Keratinocyte (primary cell): ENCODE results near the gene STPG2. TPM values are rescaled to one million over a fixed set of nuclear protein-coding genes. Genes with fewer than 3 reads are reported as not detected.

Source experiments
- DNase-seq: peaks from one replicate; pipeline ENCODE4 v3.0.0-alpha.2; 2011; ENCODE audit warnings: low read depth, missing footprints, low spot score
- FAIRE-seq: peaks from 2 replicates; lab custom pipeline; 2011; peaks lifted over from hg19 to GRCh38; lab: Jason Lieb, UNC
- H2AFZ ChIP-seq: 2 replicates; pipeline ENCODE4 v1.6.0; 2012; ENCODE audit warnings: low read length, control low read depth, inconsistent platforms; ENCODE audit not compliant: control insufficient read depth
- H3K27ac ChIP-seq: 2 replicates; pipeline ENCODE4 v1.5.1; 2011; ENCODE audit warnings: low read length; ENCODE audit not compliant: control insufficient read depth, insufficient read depth
- H3K27me3 ChIP-seq: 3 replicates; pipeline ENCODE4 v1.6.0; 2011; ENCODE audit warnings: low read length; ENCODE audit not compliant: control insufficient read depth, insufficient read depth; ENCODE audit errors: extremely low read depth
- H3K36me3 ChIP-seq, 2 experiments: 2 replicates in 1 of 2; 3 replicates in 1 of 2; pipeline ENCODE4 v1.5.1; 2011; ENCODE audit warnings: low read length in 2 of 2, mild to moderate bottlenecking in 1 of 2; ENCODE audit not compliant: control insufficient read depth in 2 of 2, insufficient read depth in 2 of 2; ENCODE audit errors: extremely low read depth in 1 of 2
- H3K4me1 ChIP-seq: 3 replicates; pipeline ENCODE4 v1.5.1; 2011; ENCODE audit warnings: low read length; ENCODE audit not compliant: control insufficient read depth, insufficient read depth; ENCODE audit errors: extremely low read depth
- H3K4me2 ChIP-seq: 3 replicates; pipeline ENCODE4 v1.6.0; 2011; ENCODE audit warnings: low read depth, low read length; ENCODE audit not compliant: control insufficient read depth, insufficient read depth; ENCODE audit errors: extremely low read depth
- H3K4me3 ChIP-seq, 3 experiments: fragments of 200-600 bp in 1 of 3; sonication (generic) in 1 of 3; 2 replicates in 2 of 3; 3 replicates in 1 of 3; pipeline ENCODE4 v1.5.1; 2011 to 2016; ENCODE audit warnings: low read length in 3 of 3, mild to moderate bottlenecking in 3 of 3, control low read depth in 2 of 3, inconsistent platforms in 1 of 3, low read depth in 1 of 3, mixed read lengths in 1 of 3, mixed run types in 1 of 3, moderate library complexity in 1 of 3; ENCODE audit not compliant: control insufficient read depth in 2 of 3, insufficient read depth in 2 of 3; ENCODE audit errors: extremely low read depth in 1 of 3
- H3K79me2 ChIP-seq: 2 replicates; pipeline ENCODE4 v1.6.0; 2012; ENCODE audit warnings: low read length; ENCODE audit not compliant: control insufficient read depth, insufficient read depth
- H3K9ac ChIP-seq: 3 replicates; pipeline ENCODE4 v1.6.0; 2011; ENCODE audit warnings: low read length; ENCODE audit not compliant: control insufficient read depth, insufficient read depth; ENCODE audit errors: extremely low read depth
- H3K9me1 ChIP-seq: 3 replicates; pipeline ENCODE4 v1.6.0; 2011; ENCODE audit warnings: low read length; ENCODE audit not compliant: control insufficient read depth, insufficient read depth; ENCODE audit errors: extremely low read depth
- H3K9me3 ChIP-seq: 2 replicates; pipeline ENCODE4 v1.5.1; 2012; ENCODE audit warnings: low read depth, low read length; ENCODE audit not compliant: control insufficient read depth
- H4K20me1 ChIP-seq: 3 replicates; pipeline ENCODE4 v1.6.0; 2011; ENCODE audit warnings: low read length; ENCODE audit not compliant: control insufficient read depth, insufficient read depth; ENCODE audit errors: extremely low read depth
- CTCF ChIP-seq, 3 experiments: IDR thresholded peaks in 1 of 3; conservative IDR thresholded peaks in 1 of 3; optimal IDR thresholded peaks in 1 of 3; 2 replicates in 2 of 3; 3 replicates in 1 of 3; pipeline versions ENCODE3 to v1.5.1; 2011; ENCODE audit warnings: low read length in 3 of 3, mild to moderate bottlenecking in 3 of 3, moderate library complexity in 2 of 3, control low read depth in 1 of 3, inconsistent platforms in 1 of 3; ENCODE audit not compliant: insufficient read depth in 2 of 3; ENCODE audit errors: extremely low read depth in 1 of 3
- EZH2 ChIP-seq: IDR thresholded peaks from one replicate; pipeline ENCODE4 v1.6.1; 2012; ENCODE audit warnings: inconsistent platforms, mild to moderate bottlenecking, low read length, moderate library complexity
- dilution Hi-C: fragments of 300-500 bp; cut with MboI; formaldehyde crosslinking; loops from one replicate; pipeline ENCODE4 v1.7.0; 2020; ENCODE audit warnings: low sequenced_read_pairs; ENCODE audit not compliant: extremely low pct_ligation_motif_present
- polyA plus RNA-seq, 5 experiments: library from polyadenylated mRNA; depleted of rRNA in 3 of 5; stranded (reverse) in 3 of 5; stranded (forward) in 1 of 5; unstranded in 1 of 5; fragments of >200 nt; gene quantifications; 1 replicate in 1 of 5; 2 replicates in 3 of 5; 3 replicates in 1 of 5; pipeline versions ENCODE4 v1.2.1 to v1.2.3, GENCODE V29; 2011 to 2012; ENCODE audit warnings: missing spikeins in 2 of 5, low read depth in 1 of 5, low replicate concordance in 1 of 5

The STPG2 gene
- polyA plus RNA-seq, 1 donor (not counting 4 experiments of a cell fraction or from before 2014, with no cell fraction given) = 0.07 TPM

GRCh38 chr4:98098764-98099163 is 44.5 kb downstream of the STPG2 start:
- no peak for FAIRE-seq
- dilution Hi-C loops = no loop called here
- H3K9me3 ChIP-seq = no peaks in the 10 kb centered on the region
- H3K27ac ChIP-seq = no peak overlapping the region
- peaks cover 10% of the 10 kb centered on the region for H3K4me1 ChIP-seq
- H3K4me3 ChIP-seq = no peak overlapping the region
- no peak overlapping the region for H3K4me2 ChIP-seq
- H3K9me1 ChIP-seq = no peaks in the 10 kb centered on the region
- no peaks in the 10 kb centered on the region for H3K36me3 ChIP-seq
- H3K27me3 ChIP-seq = no peaks in the 10 kb centered on the region
- no peak overlapping the region for H3K9ac ChIP-seq
- H3K79me2 ChIP-seq = no peaks in the 10 kb centered on the region
- no peak overlapping the region for H2AFZ ChIP-seq
- no peak for TF ChIP-seq EZH2
- TF ChIP-seq CTCF (optimal IDR thresholded peaks at IDR 0.05 in 1 of 3, IDR thresholded peaks at IDR 0.05 in 1 of 3, conservative IDR thresholded peaks at IDR 0.05 in 1 of 3; ENCODE audit: extremely low read depth in 1 of 3, insufficient read depth in 2 of 3, low read length in 3 of 3) = no peak
- no peaks in the 10 kb centered on the region for H4K20me1 ChIP-seq
- no peak for DNase-seq

- H3K4me1 ChIP-seq = peaks cover 13% of the 10 kb centered on the region
- no peaks in the 10 kb centered on the region for H3K27me3 ChIP-seq
- peak overlapping the region; percentile 20 for H3K4me2 ChIP-seq
- H3K9me3 ChIP-seq = no peaks in the 10 kb centered on the region
- H3K27ac ChIP-seq = no peak overlapping the region
- no peaks in the 10 kb centered on the region for H3K36me3 ChIP-seq
- peak overlapping the region; percentile 77 for H2AFZ ChIP-seq
- H3K79me2 ChIP-seq = no peaks in the 10 kb centered on the region
- H3K9ac ChIP-seq = no peak overlapping the region
- no peak overlapping the region for H3K4me3 ChIP-seq
- TF ChIP-seq CTCF (optimal IDR thresholded peaks at IDR 0.05 in 1 of 3, IDR thresholded peaks at IDR 0.05 in 1 of 3, conservative IDR thresholded peaks at IDR 0.05 in 1 of 3; ENCODE audit: extremely low read depth in 1 of 3, insufficient read depth in 2 of 3, low read length in 3 of 3) (no peak), EZH2 (no peak)
- no peaks in the 10 kb centered on the region for H3K9me1 ChIP-seq
- DNase-seq = no peak
- H4K20me1 ChIP-seq = no peaks in the 10 kb centered on the region
- peak; percentile 84 for FAIRE-seq
- dilution Hi-C loops = no loop called here
Observed at GRCh38 chr4:98094118-98094517, 49.2 kb downstream of the STPG2 start.
